ENCODE measurements around the gene KIF3B.
"Not testable (repeated sequence)": the region's sequence is repeated elsewhere in the genome, so short reads cannot be mapped to it uniquely, and the experiment has no call there.

The KIF3B gene

GRCh38 chr20:32333181-32333987, 55.9 kb downstream of the KIF3B start:
- DNase-seq = peak; percentile 3

GRCh38 chr20:32333988-32334885, 56.8 kb downstream of the KIF3B start:
- DNase-seq = peak; percentile 57

GRCh38 chr20:32336918-32337347, 59.5 kb downstream of the KIF3B start:
- peak; percentile 39 for DNase-seq

- DNase-seq = no peak
These were observed 60.6 kb downstream of the KIF3B start for GRCh38 chr20:32337937-32338661.

- no peak for DNase-seq
These were observed 61.2 kb downstream of the KIF3B start for GRCh38 chr20:32338665-32339064.

- no peak for DNase-seq
These were observed 61.7 kb downstream of the KIF3B start for GRCh38 chr20:32339116-32339515.

GRCh38 chr20:32341053-32341452, 63.6 kb downstream of the KIF3B start:
- not testable (repeated sequence) for DNase-seq

GRCh38 chr20:32343439-32343838, 66.0 kb downstream of the KIF3B start:
- DNase-seq = no peak

GRCh38 chr20:32344835-32345506, 67.5 kb downstream of the KIF3B start:
- DNase-seq = no peak

GRCh38 chr20:32348207-32348606, 70.8 kb downstream of the KIF3B start:
- no peak for DNase-seq

GRCh38 chr20:32350421-32350820, 73.0 kb downstream of the KIF3B start:
- DNase-seq = no peak

- no peak for DNase-seq
These were observed 74.8 kb downstream of the KIF3B start for GRCh38 chr20:32352121-32352720.

GRCh38 chr20:32353848-32354496, 76.5 kb downstream of the KIF3B start:
- no peak for DNase-seq

GRCh38 chr20:32354592-32355416, 77.4 kb downstream of the KIF3B start:
- DNase-seq = no peak

- DNase-seq = no peak
These were observed 78.0 kb downstream of the KIF3B start for GRCh38 chr20:32355417-32355841.

GRCh38 chr20:32355907-32356621, 78.6 kb downstream of the KIF3B start:
- DNase-seq = not testable (repeated sequence)

GRCh38 chr20:32356622-32357374, 79.3 kb downstream of the KIF3B start:
- DNase-seq = no peak

GRCh38 chr20:32357375-32357868, 80.0 kb downstream of the KIF3B start:
- DNase-seq = no peak

Data from CD4-positive, alpha-beta T cell treated with Interleukin-21 for 1 hour (primary cell).